ENCODE results near the gene RHOXF1. TPM values are rescaled to one million over a fixed set of nuclear protein-coding genes. Genes with fewer than 3 reads are reported as not detected.
"Not testable (repeated sequence)": the region's sequence is repeated elsewhere in the genome, so short reads cannot be mapped to it uniquely, and the experiment has no call there.

The RHOXF1 gene
- total RNA-seq, 1 experiment from 2014 or later: not detected

GRCh38 chrX:120147537-120147936 is 31.8 kb upstream of the RHOXF1 start:
- BruUV-seq (replicated peaks): no TSS peak
- Histone ChIP-seq H3K27me3 (replicated peaks; ENCODE audit: insufficient read depth, low read depth, low read length, poor library complexity) (no peaks in the 10 kb centered on the region), H3K36me3 (ENCODE audit: insufficient read depth, low read length, poor library complexity, severe bottlenecking) (no peaks in the 10 kb centered on the region), H3K9me3 (ENCODE audit: low read depth, low read length, poor library complexity, severe bottlenecking) (no peaks in the 10 kb centered on the region), H3K4me3 (ENCODE audit: low read depth, low read length, poor library complexity, severe bottlenecking) (no peak overlapping the region), H3K27ac (ENCODE audit: low read depth, low read length, poor library complexity, severe bottlenecking) (no peak overlapping the region), H3K4me1 (ENCODE audit: insufficient read depth, low read length, poor library complexity, severe bottlenecking) (no peaks in the 10 kb centered on the region)
- ChIA-PET POLR2A (ENCODE audit: low non-redundant PET) (no interaction called here), CTCF (no interaction called here)
- DNase-seq (ENCODE audit: low spot score): no peak
- TF ChIP-seq CTCF (conservative IDR thresholded peaks at IDR 0.05; ENCODE audit: low read depth, low read length) (no peak), EZH2 (IDR thresholded peaks at IDR 0.05; ENCODE audit: borderline replicate concordance, low read depth, low read length, poor library complexity, severe bottlenecking) (no peak)
- intact Hi-C loops (cut with micrococcal nuclease; ENCODE audit: unreplicated experiment): no loop called here

GRCh38 chrX:120146323-120146722 is 30.6 kb upstream of the RHOXF1 start:
- DNase-seq (ENCODE audit: low spot score); intact Hi-C loops (cut with micrococcal nuclease; ENCODE audit: unreplicated experiment); POLR2A ChIA-PET (ENCODE audit: low non-redundant PET); H3K36me3 ChIP-seq (ENCODE audit: insufficient read depth, low read length, poor library complexity, severe bottlenecking); H3K27me3 ChIP-seq (replicated peaks; ENCODE audit: insufficient read depth, low read depth, low read length, poor library complexity); H3K4me3 ChIP-seq (ENCODE audit: low read depth, low read length, poor library complexity, severe bottlenecking); CTCF ChIA-PET; H3K4me1 ChIP-seq (ENCODE audit: insufficient read depth, low read length, poor library complexity, severe bottlenecking); BruUV-seq (replicated peaks); H3K27ac ChIP-seq (ENCODE audit: low read depth, low read length, poor library complexity, severe bottlenecking); H3K9me3 ChIP-seq (ENCODE audit: low read depth, low read length, poor library complexity, severe bottlenecking): not testable (repeated sequence)

GRCh38 chrX:120145295-120145925 is 29.7 kb upstream of the RHOXF1 start:
- POLR2A ChIA-PET (ENCODE audit: low non-redundant PET): no interaction called here
- BruUV-seq (replicated peaks): no TSS peak
- H3K4me1 ChIP-seq (ENCODE audit: insufficient read depth, low read length, poor library complexity, severe bottlenecking): no peaks in the 10 kb centered on the region
- intact Hi-C loops (cut with micrococcal nuclease; ENCODE audit: unreplicated experiment): no loop called here
- no peak overlapping the region for H3K27ac ChIP-seq (ENCODE audit: low read depth, low read length, poor library complexity, severe bottlenecking)
- H3K27me3 ChIP-seq (replicated peaks; ENCODE audit: insufficient read depth, low read depth, low read length, poor library complexity): no peaks in the 10 kb centered on the region
- CTCF ChIA-PET: no interaction called here
- no peak overlapping the region for H3K4me3 ChIP-seq (ENCODE audit: low read depth, low read length, poor library complexity, severe bottlenecking)
- no peaks in the 10 kb centered on the region for H3K9me3 ChIP-seq (ENCODE audit: low read depth, low read length, poor library complexity, severe bottlenecking)
- no peaks in the 10 kb centered on the region for H3K36me3 ChIP-seq (ENCODE audit: insufficient read depth, low read length, poor library complexity, severe bottlenecking)
- TF ChIP-seq CTCF (conservative IDR thresholded peaks at IDR 0.05; ENCODE audit: low read depth, low read length): no peak
- no peak for TF ChIP-seq EZH2 (IDR thresholded peaks at IDR 0.05; ENCODE audit: borderline replicate concordance, low read depth, low read length, poor library complexity, severe bottlenecking)
- DNase-seq (ENCODE audit: low spot score): no peak

- CTCF ChIA-PET: no interaction called here
- H3K27ac ChIP-seq (ENCODE audit: low read depth, low read length, poor library complexity, severe bottlenecking): no peak overlapping the region
Measured at GRCh38 chrX:120144178-120144844, 28.6 kb upstream of the RHOXF1 start.

More at GRCh38 chrX:120144178-120144844, 28.6 kb upstream of the RHOXF1 start:
- no peaks in the 10 kb centered on the region for H3K27me3 ChIP-seq (replicated peaks; ENCODE audit: insufficient read depth, low read depth, low read length, poor library complexity)
- TF ChIP-seq EZH2 (IDR thresholded peaks at IDR 0.05; ENCODE audit: borderline replicate concordance, low read depth, low read length, poor library complexity, severe bottlenecking) (no peak), CTCF (conservative IDR thresholded peaks at IDR 0.05; ENCODE audit: low read depth, low read length) (no peak)
- BruUV-seq (replicated peaks): no TSS peak
- H3K4me1 ChIP-seq (ENCODE audit: insufficient read depth, low read length, poor library complexity, severe bottlenecking): no peaks in the 10 kb centered on the region
- no peaks in the 10 kb centered on the region for H3K36me3 ChIP-seq (ENCODE audit: insufficient read depth, low read length, poor library complexity, severe bottlenecking)
- DNase-seq (ENCODE audit: low spot score): no peak
- no peaks in the 10 kb centered on the region for H3K9me3 ChIP-seq (ENCODE audit: low read depth, low read length, poor library complexity, severe bottlenecking)
- POLR2A ChIA-PET (ENCODE audit: low non-redundant PET): no interaction called here
- H3K4me3 ChIP-seq (ENCODE audit: low read depth, low read length, poor library complexity, severe bottlenecking): no peak overlapping the region
- intact Hi-C loops (cut with micrococcal nuclease; ENCODE audit: unreplicated experiment): no loop called here
